Vagina (tissue), 2 donors: ENCODE measurements around the gene RAB8A. TPM values are rescaled to one million over a fixed set of nuclear protein-coding genes. Genes with fewer than 3 reads are reported as not detected.

Experiments used
- DNase-seq, 2 donors: peaks; one replicate each; pipeline ENCODE4 v3.0.0-alpha.2; 2017; ENCODE audit errors: extremely low spot score in 2 of 2
- H3K27ac ChIP-seq: fragments of 200-600 bp; sonication (generic); one replicate; pipeline ENCODE4 v1.5.1; 2019
- H3K27me3 ChIP-seq: fragments of 200-600 bp; sonication (generic); one replicate; pipeline ENCODE4 v1.5.1; 2019
- H3K36me3 ChIP-seq, 2 donors: fragments of 200-600 bp; sonication (generic); one replicate each; pipeline ENCODE4 v1.5.1; 2017 to 2019
- H3K4me1 ChIP-seq: fragments of 200-600 bp; sonication (generic); one replicate; pipeline ENCODE4 v1.5.1; 2019
- H3K4me3 ChIP-seq, 2 donors: fragments of 200-600 bp; sonication (generic); 1 replicate in 1 of 2; 2 replicates in 1 of 2; pipeline ENCODE4 v1.5.1; 2016 to 2019
- H3K9me3 ChIP-seq: fragments of 200-600 bp; sonication (generic); one replicate; pipeline ENCODE4 v1.5.1; 2019
- CTCF ChIP-seq, 3 experiments: fragments of 450-650 bp in 2 of 3; fragments of 200-600 bp in 1 of 3; sonication (generic) in 1 of 3; IDR thresholded peaks; one replicate each; pipeline ENCODE4 v1.5.1; 2017 to 2019; ENCODE audit warnings: antibody characterized with exemption in 3 of 3, mild to moderate bottlenecking in 2 of 3, moderate library complexity in 2 of 3
- POLR2A ChIP-seq, 2 donors: fragments of 450-650 bp; IDR thresholded peaks; one replicate each; pipeline ENCODE4 v1.6.1; 2017; ENCODE audit warnings: antibody characterized with exemption in 2 of 2, mild to moderate bottlenecking in 2 of 2, moderate library complexity in 2 of 2
- POLR2AphosphoS5 ChIP-seq, 2 donors: sonication (generic); formaldehyde crosslinking; IDR thresholded peaks; one replicate each; pipeline ENCODE4 v1.9.0; 2017; ENCODE audit warnings: antibody characterized with exemption in 2 of 2, mild to moderate bottlenecking in 2 of 2, low read depth in 1 of 2; ENCODE audit not compliant: insufficient read depth in 1 of 2
- intact Hi-C: fragments of 100-400 bp; cut with DNase I; formaldehyde crosslinking; loops from one replicate; pipeline ENCODE4 v1.15.1; 2023
- total RNA-seq: library from RNA; depleted of rRNA; stranded (reverse); fragments of >200 nt; gene quantifications from one replicate; pipeline ENCODE4 v1.2.3, GENCODE V29; 2016

RAB8A gene
- total RNA-seq, 1 donor from 2014 or later: 30.4 TPM

- no peak overlapping the region for H3K27ac ChIP-seq
- DNase-seq: no peak
- no peaks in the 10 kb centered on the region for H3K9me3 ChIP-seq
- no peak overlapping the region for H3K4me3 ChIP-seq
- intact Hi-C loops: loop anchor here (5.0 to 10.0 kb wide), 3 partner anchors 41 to 71 kb away; partner anchors contain the start of gene FAM32A
- H3K36me3 ChIP-seq: peaks cover 0 to 7% of the 10 kb centered on the region in 2 donors
- no peaks in the 10 kb centered on the region for H3K27me3 ChIP-seq
- TF ChIP-seq POLR2AphosphoS5 (IDR thresholded peaks at IDR 0.05; ENCODE audit: insufficient read depth in 1 of 2, low read depth in 1 of 2) (no peak), CTCF (IDR thresholded peaks at IDR 0.05) (no peak), POLR2A (IDR thresholded peaks at IDR 0.05) (no peak)
- H3K4me1 ChIP-seq: peaks cover 57% of the 10 kb centered on the region
Observed at GRCh38 chr19:16113727-16114126, 2.0 kb downstream of the RAB8A start.

- DNase-seq: no peak
- intact Hi-C loops: loop anchor here (10.0 kb wide), 1 partner anchor 69 kb away; the partner anchor contains the start of gene FAM32A
- Histone ChIP-seq H3K36me3 (peaks cover 0 to 14% of the 10 kb centered on the region in 2 donors), H3K9me3 (no peaks in the 10 kb centered on the region), H3K4me3 (no peak overlapping the region), H3K27ac (no peak overlapping the region), H3K27me3 (no peaks in the 10 kb centered on the region), H3K4me1 (peaks cover 56% of the 10 kb centered on the region)
- TF ChIP-seq POLR2A (IDR thresholded peaks at IDR 0.05) (no peak), CTCF (IDR thresholded peaks at IDR 0.05) (no peak), POLR2AphosphoS5 (IDR thresholded peaks at IDR 0.05; ENCODE audit: insufficient read depth in 1 of 2, low read depth in 1 of 2) (no peak)
Observed at GRCh38 chr19:16115301-16116039, 3.8 kb downstream of the RAB8A start.

GRCh38 chr19:16116067-16116466 is 4.4 kb downstream of the RAB8A start:
- Histone ChIP-seq H3K4me3 (no peak overlapping the region), H3K27me3 (no peaks in the 10 kb centered on the region), H3K4me1 (peaks cover 50% of the 10 kb centered on the region), H3K9me3 (no peaks in the 10 kb centered on the region), H3K27ac (no peak overlapping the region), H3K36me3 (peaks cover 0 to 20% of the 10 kb centered on the region in 2 donors)
- no peak for DNase-seq
- TF ChIP-seq POLR2A (IDR thresholded peaks at IDR 0.05): no peak
- TF ChIP-seq POLR2AphosphoS5 (IDR thresholded peaks at IDR 0.05; ENCODE audit: insufficient read depth in 1 of 2, low read depth in 1 of 2): no peak
- no peak for TF ChIP-seq CTCF (IDR thresholded peaks at IDR 0.05)
- intact Hi-C loops: loop anchor here (10.0 kb wide), 1 partner anchor 69 kb away; the partner anchor contains the start of gene FAM32A

GRCh38 chr19:16117594-16118033 is 5.9 kb downstream of the RAB8A start:
- H3K27ac ChIP-seq: no peak overlapping the region
- peaks cover 47% of the 10 kb centered on the region for H3K4me1 ChIP-seq
- no peak overlapping the region for H3K4me3 ChIP-seq
- no peaks in the 10 kb centered on the region for H3K9me3 ChIP-seq
- no peaks in the 10 kb centered on the region for H3K27me3 ChIP-seq
- intact Hi-C loops: loop anchor here (10.0 kb wide), 1 partner anchor 67 kb away; the partner anchor contains the start of gene FAM32A
- no peak for DNase-seq
- no peak for TF ChIP-seq POLR2AphosphoS5 (IDR thresholded peaks at IDR 0.05; ENCODE audit: insufficient read depth in 1 of 2, low read depth in 1 of 2)
- no peak for TF ChIP-seq CTCF (IDR thresholded peaks at IDR 0.05)
- no peak for TF ChIP-seq POLR2A (IDR thresholded peaks at IDR 0.05)
- H3K36me3 ChIP-seq: peaks cover 4 to 33% of the 10 kb centered on the region in 2 donors
